Uterus (tissue), 2 donors: ENCODE data around the gene DDIT4.

ENCODE experiments used
- POLR2A ChIP-seq, 2 donors: fragments of 450-650 bp; IDR thresholded peaks; one replicate each; pipeline ENCODE4 v1.6.1; 2016; ENCODE audit warnings: antibody characterized with exemption in 2 of 2, mild to moderate bottlenecking in 1 of 2, moderate library complexity in 1 of 2
- TF ChIP-seq, protein P1 (sequence below), 4 experiments: fragments of 200-600 bp in 2 of 4; fragments of 450-650 bp in 2 of 4; sonication (generic) in 2 of 4; IDR thresholded peaks; one replicate each; pipeline ENCODE4 v1.5.1; 2016 to 2019; ENCODE audit warnings: antibody characterized with exemption in 4 of 4, mild to moderate bottlenecking in 2 of 4, moderate library complexity in 1 of 4

- TF ChIP-seq POLR2A (IDR thresholded peaks at IDR 0.05): no peak
- TF ChIP-seq, protein P1, sequence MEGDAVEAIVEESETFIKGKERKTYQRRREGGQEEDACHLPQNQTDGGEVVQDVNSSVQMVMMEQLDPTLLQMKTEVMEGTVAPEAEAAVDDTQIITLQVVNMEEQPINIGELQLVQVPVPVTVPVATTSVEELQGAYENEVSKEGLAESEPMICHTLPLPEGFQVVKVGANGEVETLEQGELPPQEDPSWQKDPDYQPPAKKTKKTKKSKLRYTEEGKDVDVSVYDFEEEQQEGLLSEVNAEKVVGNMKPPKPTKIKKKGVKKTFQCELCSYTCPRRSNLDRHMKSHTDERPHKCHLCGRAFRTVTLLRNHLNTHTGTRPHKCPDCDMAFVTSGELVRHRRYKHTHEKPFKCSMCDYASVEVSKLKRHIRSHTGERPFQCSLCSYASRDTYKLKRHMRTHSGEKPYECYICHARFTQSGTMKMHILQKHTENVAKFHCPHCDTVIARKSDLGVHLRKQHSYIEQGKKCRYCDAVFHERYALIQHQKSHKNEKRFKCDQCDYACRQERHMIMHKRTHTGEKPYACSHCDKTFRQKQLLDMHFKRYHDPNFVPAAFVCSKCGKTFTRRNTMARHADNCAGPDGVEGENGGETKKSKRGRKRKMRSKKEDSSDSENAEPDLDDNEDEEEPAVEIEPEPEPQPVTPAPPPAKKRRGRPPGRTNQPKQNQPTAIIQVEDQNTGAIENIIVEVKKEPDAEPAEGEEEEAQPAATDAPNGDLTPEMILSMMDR (IDR thresholded peaks at IDR 0.05): no peak
These were observed 3.0 kb downstream of the DDIT4 start for GRCh38 chr10:72276421-72277339.
